K562 (cell line): ENCODE results near the gene KLC3. TPM values are rescaled to one million over a fixed set of nuclear protein-coding genes. Genes with fewer than 3 reads are reported as not detected.
A peak's percentile ranks its signal among the peaks of the same experiment; 100 is the strongest.

Source experiments
- ADNP ChIP-seq: fragments of 200-800 bp; sonication (Bioruptor generic); IDR thresholded peaks from 2 replicates; pipeline ENCODE4 v1.6.1; 2016; ENCODE audit warnings: missing genetic modification characterization, missing compliant biosample characterization
- ATF1 ChIP-seq, 2 experiments: fragments of 450-650 bp in 1 of 2; IDR thresholded peaks; 2 replicates each; pipeline ENCODE4 v1.6.1; 2016; ENCODE audit warnings: missing compliant biosample characterization in 1 of 2, missing genetic modification characterization in 1 of 2
- ATF4 ChIP-seq: fragments of 450-650 bp; formaldehyde crosslinking; IDR thresholded peaks from 2 replicates; pipeline ENCODE4 v1.4.0; 2022; ENCODE audit warnings: mild to moderate bottlenecking, moderate library complexity
- ETV5 ChIP-seq: sonication (generic); formaldehyde crosslinking; IDR thresholded peaks from 2 replicates; pipeline ENCODE4 v1.4.0; 2020; ENCODE audit warnings: low read depth, mild to moderate bottlenecking, missing genetic modification reagents
- FUS ChIP-seq: fragments of 200-400 bp; formaldehyde crosslinking; optimal IDR thresholded peaks from 2 replicates; pipeline ENCODE3; 2017; ENCODE audit warnings: low read depth, low read length
- GTF2A2 ChIP-seq: IDR thresholded peaks from 2 replicates; pipeline ENCODE4 v1.6.1; 2016; ENCODE audit warnings: mild to moderate bottlenecking, missing genetic modification characterization, missing compliant biosample characterization
- HNRNPL ChIP-seq: fragments of 200-400 bp; formaldehyde crosslinking; IDR thresholded peaks from 2 replicates; pipeline ENCODE4 v1.6.1; 2017; ENCODE audit warnings: low read depth, mild to moderate bottlenecking, low read length
- HOXB6 ChIP-seq: fragments of 250-450 bp; sonication (Bioruptor Pico); IDR thresholded peaks from 2 replicates; pipeline ENCODE4 v1.5.1; 2022; ENCODE audit warnings: mild to moderate bottlenecking, borderline replicate concordance
- PCBP1 ChIP-seq: fragments of 200-400 bp; formaldehyde crosslinking; IDR thresholded peaks from 2 replicates; pipeline ENCODE4 v1.6.1; 2018; ENCODE audit warnings: mild to moderate bottlenecking, low read depth, low read length; ENCODE audit not compliant: poor library complexity, severe bottlenecking
- PRPF4 ChIP-seq: fragments of 200-400 bp; formaldehyde crosslinking; IDR thresholded peaks from one replicate; pipeline ENCODE4 v1.6.1; 2017; ENCODE audit warnings: low read length, low read depth, mild to moderate bottlenecking; ENCODE audit not compliant: insufficient read depth, poor library complexity, severe bottlenecking
- RNF2 ChIP-seq: sonication (generic); IDR thresholded peaks from 2 replicates; pipeline ENCODE4 v1.6.1; 2016
- SLC30A9 ChIP-seq: fragments of 250-450 bp; sonication (Bioruptor Pico); IDR thresholded peaks from 2 replicates; pipeline ENCODE4 v1.8.0; 2022; ENCODE audit warnings: mild to moderate bottlenecking, moderate library complexity
- STAG1 ChIP-seq: sonication (generic); formaldehyde crosslinking; IDR thresholded peaks from 2 replicates; pipeline ENCODE4 v1.5.0; 2020; ENCODE audit warnings: missing genetic modification reagents, borderline replicate concordance
- TCF3 ChIP-seq: sonication (generic); formaldehyde crosslinking; IDR thresholded peaks from 2 replicates; pipeline ENCODE4 v1.4.0; 2020; ENCODE audit warnings: mild to moderate bottlenecking, missing genetic modification reagents
- TEAD2 ChIP-seq: fragments of 450-650 bp; IDR thresholded peaks from 2 replicates; pipeline ENCODE4 v1.6.1; 2016; ENCODE audit warnings: missing genetic modification characterization, control low read depth, missing compliant biosample characterization
- TSC22D4 ChIP-seq: fragments of 450-650 bp; IDR thresholded peaks from 2 replicates; pipeline ENCODE4 v1.6.1; 2016; ENCODE audit warnings: missing genetic modification characterization, missing biosample characterization, control low read depth
- TSHZ1 ChIP-seq: fragments of 250-450 bp; sonication (Bioruptor Pico); IDR thresholded peaks from 2 replicates; pipeline ENCODE4 v1.4.0; 2020; ENCODE audit warnings: mild to moderate bottlenecking, moderate library complexity
- YBX1 ChIP-seq: fragments of 450-650 bp; IDR thresholded peaks from 2 replicates; pipeline ENCODE4 v1.7.1; 2016; ENCODE audit warnings: mild to moderate bottlenecking
- ZKSCAN1 ChIP-seq: fragments of 150-350 bp; IDR thresholded peaks from 2 replicates; pipeline ENCODE4 v1.6.1; 2016; ENCODE audit warnings: low read depth, low read length
- ZNF347 ChIP-seq: fragments of 450-650 bp; formaldehyde crosslinking; IDR thresholded peaks from 2 replicates; pipeline ENCODE4 v1.4.0; 2020; ENCODE audit warnings: low read depth, mild to moderate bottlenecking, moderate library complexity
- polyA plus RNA-seq, 8 experiments: library from polyadenylated mRNA; depleted of rRNA in 4 of 8; stranded (reverse) in 5 of 8; unstranded in 3 of 8; fragments of >200 nt; fragmentation: Nextera tagmentation in 2 of 8; fragmentation: Illumina TruSeq in 1 of 8; extraction: Ambion mirVana in 2 of 8; extraction: Trizol in 1 of 8; gene quantifications; 2 replicates each; pipeline versions ENCODE4 v1.2.1 to v1.2.3, GENCODE V29; 2011 to 2014; ENCODE audit warnings: inconsistent platforms in 1 of 8, missing spikeins in 1 of 8
- total RNA-seq, 7 experiments: library from RNA; depleted of rRNA in 6 of 7; stranded (reverse); fragments of >200 nt in 6 of 7; fragmentation: Illumina TruSeq in 2 of 7; extraction: Trizol in 2 of 7; gene quantifications; 2 replicates each; pipeline versions ENCODE4 v1.2.1 to v1.2.3, GENCODE V29; 2011 to 2021; ENCODE audit warnings: low replicate concordance in 1 of 7
- TF ChIP-seq, protein P1 (sequence below): fragments of 250-450 bp; sonication (Bioruptor Pico); IDR thresholded peaks from 2 replicates; pipeline ENCODE4 v1.9.0; 2021; ENCODE audit warnings: mild to moderate bottlenecking, inconsistent platforms
- TF ChIP-seq, protein P2 (sequence below): fragments of 450-650 bp; formaldehyde crosslinking; IDR thresholded peaks from 2 replicates; pipeline ENCODE4 v1.4.0; 2020; ENCODE audit warnings: mild to moderate bottlenecking

KLC3 gene
- total and polyA plus RNA-seq, 9 of the 15 experiments (the other 6 are each of a cell fraction or from before 2014, with no cell fraction given), result 0.03 to 1.2 (median 0.59) TPM; not detected in 3

DNA sequence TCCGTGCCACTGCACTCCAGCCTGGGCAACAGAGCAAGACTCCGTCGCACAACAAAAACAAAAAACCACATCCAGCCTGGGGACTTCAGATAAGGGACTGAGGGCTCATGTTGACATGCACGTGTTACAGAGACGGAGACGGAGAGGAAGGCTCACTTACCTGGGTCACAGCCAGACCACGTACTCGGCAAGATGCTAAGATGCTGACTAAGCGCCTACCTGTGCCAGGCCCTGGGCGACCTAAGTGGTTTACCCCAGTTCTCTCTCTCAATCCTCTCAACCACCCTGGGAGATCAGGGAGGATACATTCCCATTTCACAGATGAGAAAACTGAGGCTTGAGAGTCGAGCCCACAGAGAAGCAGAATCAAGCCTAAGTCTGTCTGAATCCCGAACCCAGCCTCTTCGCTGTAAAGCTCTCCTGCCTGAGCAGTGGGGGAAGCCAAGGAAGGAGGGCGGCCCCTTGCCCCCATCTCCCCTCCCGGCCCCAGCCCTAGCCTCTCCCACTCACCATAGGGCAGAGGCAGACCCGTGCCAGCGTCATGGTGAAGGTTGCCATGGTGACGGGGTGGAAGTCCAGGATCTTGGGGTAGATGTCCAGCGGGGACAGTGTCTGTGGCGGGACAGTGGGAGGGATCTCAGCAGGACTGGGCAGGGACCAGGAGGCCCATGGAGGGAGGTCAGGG is 16.4 kb downstream of the KLC3 start (continued):
- TF ChIP-seq, protein P1, sequence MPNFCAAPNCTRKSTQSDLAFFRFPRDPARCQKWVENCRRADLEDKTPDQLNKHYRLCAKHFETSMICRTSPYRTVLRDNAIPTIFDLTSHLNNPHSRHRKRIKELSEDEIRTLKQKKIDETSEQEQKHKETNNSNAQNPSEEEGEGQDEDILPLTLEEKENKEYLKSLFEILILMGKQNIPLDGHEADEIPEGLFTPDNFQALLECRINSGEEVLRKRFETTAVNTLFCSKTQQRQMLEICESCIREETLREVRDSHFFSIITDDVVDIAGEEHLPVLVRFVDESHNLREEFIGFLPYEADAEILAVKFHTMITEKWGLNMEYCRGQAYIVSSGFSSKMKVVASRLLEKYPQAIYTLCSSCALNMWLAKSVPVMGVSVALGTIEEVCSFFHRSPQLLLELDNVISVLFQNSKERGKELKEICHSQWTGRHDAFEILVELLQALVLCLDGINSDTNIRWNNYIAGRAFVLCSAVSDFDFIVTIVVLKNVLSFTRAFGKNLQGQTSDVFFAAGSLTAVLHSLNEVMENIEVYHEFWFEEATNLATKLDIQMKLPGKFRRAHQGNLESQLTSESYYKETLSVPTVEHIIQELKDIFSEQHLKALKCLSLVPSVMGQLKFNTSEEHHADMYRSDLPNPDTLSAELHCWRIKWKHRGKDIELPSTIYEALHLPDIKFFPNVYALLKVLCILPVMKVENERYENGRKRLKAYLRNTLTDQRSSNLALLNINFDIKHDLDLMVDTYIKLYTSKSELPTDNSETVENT (CRISPR knock-in tag), result no peak
- TF ChIP-seq ATF1 (CRISPR knock-in tag; IDR thresholded peaks at IDR 0.05) (no peak), ATF1 (tag; IDR thresholded peaks at IDR 0.05) (no peak), STAG1 (CRISPR knock-in tag) (no peak), PCBP1 (no peak), YBX1 (no peak), HOXB6 (CRISPR knock-in tag) (no peak), ETV5 (CRISPR knock-in tag) (no peak), ADNP (tag) (peak; percentile 95), ATF4 (CRISPR knock-in tag) (no peak), TCF3 (CRISPR knock-in tag) (peak; percentile 73), TEAD2 (tag) (no peak), FUS (no peak), GTF2A2 (no peak), SLC30A9 (CRISPR knock-in tag) (no peak), ZKSCAN1 (peak; percentile 94), HNRNPL (no peak), TSHZ1 (CRISPR knock-in tag) (no peak), RNF2 (no peak), PRPF4 (no peak), TSC22D4 (tag) (no peak), ZNF347 (CRISPR knock-in tag) (no peak)
- TF ChIP-seq, protein P2, sequence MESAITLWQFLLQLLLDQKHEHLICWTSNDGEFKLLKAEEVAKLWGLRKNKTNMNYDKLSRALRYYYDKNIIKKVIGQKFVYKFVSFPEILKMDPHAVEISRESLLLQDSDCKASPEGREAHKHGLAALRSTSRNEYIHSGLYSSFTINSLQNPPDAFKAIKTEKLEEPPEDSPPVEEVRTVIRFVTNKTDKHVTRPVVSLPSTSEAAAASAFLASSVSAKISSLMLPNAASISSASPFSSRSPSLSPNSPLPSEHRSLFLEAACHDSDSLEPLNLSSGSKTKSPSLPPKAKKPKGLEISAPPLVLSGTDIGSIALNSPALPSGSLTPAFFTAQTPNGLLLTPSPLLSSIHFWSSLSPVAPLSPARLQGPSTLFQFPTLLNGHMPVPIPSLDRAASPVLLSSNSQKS (CRISPR knock-in tag), result no peak
